ENCODE measurements around the gene USP6NL. TPM values are rescaled to one million over a fixed set of nuclear protein-coding genes. Genes with fewer than 3 reads are reported as not detected.

Gene USP6NL
- total RNA-seq, 1 experiment from 2014 or later: 24.6 TPM

DNA sequence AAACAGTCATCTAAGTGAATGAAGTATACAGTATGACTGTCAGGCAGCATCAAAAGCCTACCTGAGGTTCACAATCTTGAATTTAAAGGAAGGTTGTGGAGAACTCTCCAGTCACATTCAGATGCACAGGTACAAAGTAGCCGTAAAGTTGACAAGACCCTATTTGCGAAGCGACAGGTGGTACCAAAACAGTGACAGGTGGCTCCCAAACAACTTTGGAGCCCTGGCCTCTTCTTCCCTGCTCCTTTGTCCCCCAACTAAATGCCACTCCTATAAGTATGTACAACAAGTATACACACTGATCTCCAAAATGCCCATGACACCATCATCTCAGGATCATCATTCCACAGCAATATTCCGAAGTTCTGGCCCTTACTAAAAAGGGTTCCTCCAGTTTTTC is 53.5 kb downstream of the USP6NL start (continued):
- no peak for TF ChIP-seq EGR1 (IDR thresholded peaks at IDR 0.05; ENCODE audit: low read depth)
- no peak for TF ChIP-seq ELF1 (IDR thresholded peaks at IDR 0.05; ENCODE audit: borderline replicate concordance, low read depth)
- no peak for TF ChIP-seq TCF7L2 (IDR thresholded peaks at IDR 0.05; ENCODE audit: borderline replicate concordance, extremely low read depth, insufficient read depth, insufficient read length)
- TF ChIP-seq, protein P1, sequence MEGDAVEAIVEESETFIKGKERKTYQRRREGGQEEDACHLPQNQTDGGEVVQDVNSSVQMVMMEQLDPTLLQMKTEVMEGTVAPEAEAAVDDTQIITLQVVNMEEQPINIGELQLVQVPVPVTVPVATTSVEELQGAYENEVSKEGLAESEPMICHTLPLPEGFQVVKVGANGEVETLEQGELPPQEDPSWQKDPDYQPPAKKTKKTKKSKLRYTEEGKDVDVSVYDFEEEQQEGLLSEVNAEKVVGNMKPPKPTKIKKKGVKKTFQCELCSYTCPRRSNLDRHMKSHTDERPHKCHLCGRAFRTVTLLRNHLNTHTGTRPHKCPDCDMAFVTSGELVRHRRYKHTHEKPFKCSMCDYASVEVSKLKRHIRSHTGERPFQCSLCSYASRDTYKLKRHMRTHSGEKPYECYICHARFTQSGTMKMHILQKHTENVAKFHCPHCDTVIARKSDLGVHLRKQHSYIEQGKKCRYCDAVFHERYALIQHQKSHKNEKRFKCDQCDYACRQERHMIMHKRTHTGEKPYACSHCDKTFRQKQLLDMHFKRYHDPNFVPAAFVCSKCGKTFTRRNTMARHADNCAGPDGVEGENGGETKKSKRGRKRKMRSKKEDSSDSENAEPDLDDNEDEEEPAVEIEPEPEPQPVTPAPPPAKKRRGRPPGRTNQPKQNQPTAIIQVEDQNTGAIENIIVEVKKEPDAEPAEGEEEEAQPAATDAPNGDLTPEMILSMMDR (IDR thresholded peaks at IDR 0.05 in 2 of 3, conservative IDR thresholded peaks at IDR 0.05 in 1 of 3; ENCODE audit: borderline replicate concordance in 1 of 3, insufficient read depth in 1 of 3, low read depth in 2 of 3, low read length in 2 of 3): no peak
- no peak for TF ChIP-seq POLR2AphosphoS5 (IDR thresholded peaks at IDR 0.05; ENCODE audit: low read depth, low read length)
- no peak for TF ChIP-seq EZH2 (IDR thresholded peaks at IDR 0.05)

DNA sequence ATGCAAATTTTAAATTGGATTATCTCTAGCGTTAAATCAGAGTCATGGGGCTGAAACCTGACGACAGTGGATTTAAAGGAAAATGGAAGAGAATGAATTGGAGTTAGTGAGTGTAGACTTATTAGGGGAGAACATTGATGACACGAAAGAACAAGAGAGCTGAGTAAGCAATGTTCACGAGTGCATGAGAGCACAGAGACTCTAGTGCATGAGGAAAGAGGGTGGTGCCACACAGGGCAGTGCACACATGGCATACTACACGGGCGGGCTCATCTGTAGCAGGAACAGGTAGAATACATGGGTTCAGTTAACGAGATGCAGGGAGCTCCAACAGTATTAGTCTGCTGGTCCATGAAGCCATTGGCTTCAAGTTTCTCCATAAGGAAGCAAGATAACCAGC is 53.9 kb downstream of the USP6NL start:
- H3K4me1 ChIP-seq (ENCODE audit: control insufficient read depth in 1 of 2, insufficient read depth in 2 of 2, low read length in 2 of 2): peaks cover 9 to 21% of the 10 kb centered on the region in 2 experiments
- POLR2A ChIA-PET: no interaction called here
- intact Hi-C loops (cut with micrococcal nuclease): no loop called here

More for the DNA sequence above, 53.9 kb downstream of the USP6NL start:
- Histone ChIP-seq H4K20me1 (ENCODE audit: insufficient read depth) (no peaks in the 10 kb centered on the region; the same call in 1 of the 2 replicates), H2AFZ (ENCODE audit: low read depth, low read length, poor library complexity, severe bottlenecking) (no peak overlapping the region), H3K9me3 (ENCODE audit: control insufficient read depth in 1 of 2, insufficient read depth in 1 of 2, low read depth in 1 of 2, low read length in 2 of 2) (peaks cover 0 to 5% of the 10 kb centered on the region in 2 experiments; a peak in 1 of 4 replicates), H3K79me2 (ENCODE audit: insufficient read depth, low read length) (peaks cover 86% of the 10 kb centered on the region), H3K27ac (ENCODE audit: low read depth, low read length) (no peak overlapping the region), H3K9me2 (ENCODE audit: insufficient read depth) (no peaks in the 10 kb centered on the region), H3K4me3 (replicated peaks in 1 of 2; ENCODE audit: low read depth in 1 of 2, low read length in 2 of 2) (no peak overlapping the region), H3K4me2 (ENCODE audit: low read length) (no peak overlapping the region), H3K9ac (ENCODE audit: low read length) (no peak overlapping the region), H3K27me3 (ENCODE audit: insufficient read depth, low read length) (no peaks in the 10 kb centered on the region), H3K36me3 (ENCODE audit: control insufficient read depth in 1 of 2, insufficient read depth in 2 of 2, low read length in 2 of 2) (0 out of 4 replicates have a peak, but pooled peaks cover 0 to 4% of the 10 kb centered on the region in 2 experiments)
- BruUV-seq (replicated peaks): no TSS peak
- TF ChIP-seq, protein P1 (IDR thresholded peaks at IDR 0.05 in 2 of 3, conservative IDR thresholded peaks at IDR 0.05 in 1 of 3; ENCODE audit: borderline replicate concordance in 1 of 3, insufficient read depth in 1 of 3, low read depth in 2 of 3, low read length in 2 of 3): no peak
- TF ChIP-seq CEBPB (IDR thresholded peaks at IDR 0.05; ENCODE audit: low read depth): no peak
- TF ChIP-seq, protein P2, sequence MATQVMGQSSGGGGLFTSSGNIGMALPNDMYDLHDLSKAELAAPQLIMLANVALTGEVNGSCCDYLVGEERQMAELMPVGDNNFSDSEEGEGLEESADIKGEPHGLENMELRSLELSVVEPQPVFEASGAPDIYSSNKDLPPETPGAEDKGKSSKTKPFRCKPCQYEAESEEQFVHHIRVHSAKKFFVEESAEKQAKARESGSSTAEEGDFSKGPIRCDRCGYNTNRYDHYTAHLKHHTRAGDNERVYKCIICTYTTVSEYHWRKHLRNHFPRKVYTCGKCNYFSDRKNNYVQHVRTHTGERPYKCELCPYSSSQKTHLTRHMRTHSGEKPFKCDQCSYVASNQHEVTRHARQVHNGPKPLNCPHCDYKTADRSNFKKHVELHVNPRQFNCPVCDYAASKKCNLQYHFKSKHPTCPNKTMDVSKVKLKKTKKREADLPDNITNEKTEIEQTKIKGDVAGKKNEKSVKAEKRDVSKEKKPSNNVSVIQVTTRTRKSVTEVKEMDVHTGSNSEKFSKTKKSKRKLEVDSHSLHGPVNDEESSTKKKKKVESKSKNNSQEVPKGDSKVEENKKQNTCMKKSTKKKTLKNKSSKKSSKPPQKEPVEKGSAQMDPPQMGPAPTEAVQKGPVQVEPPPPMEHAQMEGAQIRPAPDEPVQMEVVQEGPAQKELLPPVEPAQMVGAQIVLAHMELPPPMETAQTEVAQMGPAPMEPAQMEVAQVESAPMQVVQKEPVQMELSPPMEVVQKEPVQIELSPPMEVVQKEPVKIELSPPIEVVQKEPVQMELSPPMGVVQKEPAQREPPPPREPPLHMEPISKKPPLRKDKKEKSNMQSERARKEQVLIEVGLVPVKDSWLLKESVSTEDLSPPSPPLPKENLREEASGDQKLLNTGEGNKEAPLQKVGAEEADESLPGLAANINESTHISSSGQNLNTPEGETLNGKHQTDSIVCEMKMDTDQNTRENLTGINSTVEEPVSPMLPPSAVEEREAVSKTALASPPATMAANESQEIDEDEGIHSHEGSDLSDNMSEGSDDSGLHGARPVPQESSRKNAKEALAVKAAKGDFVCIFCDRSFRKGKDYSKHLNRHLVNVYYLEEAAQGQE (IDR thresholded peaks at IDR 0.05; ENCODE audit: low read depth): no peak
- no peak for TF ChIP-seq POLR2AphosphoS5 (IDR thresholded peaks at IDR 0.05; ENCODE audit: low read depth, low read length)
- TF ChIP-seq SIN3A (IDR thresholded peaks at IDR 0.05; ENCODE audit: low read depth): no peak
- TF ChIP-seq POLR2A (IDR thresholded peaks at IDR 0.05; ENCODE audit: borderline replicate concordance, extremely low read depth, insufficient read depth, insufficient read length): no peak
- no peak for TF ChIP-seq YY1 (IDR thresholded peaks at IDR 0.05; ENCODE audit: extremely low read depth, insufficient replicate concordance, low read depth, low read length)
- TF ChIP-seq, protein P3, sequence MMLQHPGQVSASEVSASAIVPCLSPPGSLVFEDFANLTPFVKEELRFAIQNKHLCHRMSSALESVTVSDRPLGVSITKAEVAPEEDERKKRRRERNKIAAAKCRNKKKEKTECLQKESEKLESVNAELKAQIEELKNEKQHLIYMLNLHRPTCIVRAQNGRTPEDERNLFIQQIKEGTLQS (IDR thresholded peaks at IDR 0.05): no peak
- TF ChIP-seq ZNF274 (IDR thresholded peaks at IDR 0.05; ENCODE audit: low read depth, low read length): no peak
- no peak for TF ChIP-seq EZH2phosphoT487 (IDR thresholded peaks at IDR 0.05; ENCODE audit: borderline replicate concordance)
- TF ChIP-seq SRF (IDR thresholded peaks at IDR 0.05; ENCODE audit: low read depth): no peak
- ATAC-seq: no peak
- DNase-seq (ENCODE audit: low read depth, low spot score): no peak
- RAD21 ChIA-PET (ENCODE audit: low non-redundant PET in 1 of 2, low total read pairs in 2 of 2, uncharacterized antibody in 2 of 2, unreplicated experiment in 2 of 2): no interaction called here
- CTCF ChIA-PET: no interaction called here
